Peyer's patch (tissue), 4 donors: ENCODE measurements around the gene CT55.
"Not testable (repeated sequence)": the region's sequence is repeated elsewhere in the genome, so short reads cannot be mapped to it uniquely, and the experiment has no call there.

Experiments
- POLR2A ChIP-seq, 2 donors: fragments of 450-650 bp; IDR thresholded peaks; one replicate each; pipeline ENCODE4 v1.5.1; 2017; ENCODE audit warnings: antibody characterized with exemption in 2 of 2, mild to moderate bottlenecking in 2 of 2, moderate library complexity in 2 of 2
- TF ChIP-seq, protein P1 (sequence below), 6 experiments: fragments of 450-650 bp in 4 of 6; fragments of 200-600 bp in 2 of 6; sonication (generic) in 1 of 6; IDR thresholded peaks; one replicate each; pipeline ENCODE4 v1.5.1; 2017 to 2019; ENCODE audit warnings: antibody characterized with exemption in 6 of 6, mild to moderate bottlenecking in 3 of 6, moderate library complexity in 1 of 6

DNA sequence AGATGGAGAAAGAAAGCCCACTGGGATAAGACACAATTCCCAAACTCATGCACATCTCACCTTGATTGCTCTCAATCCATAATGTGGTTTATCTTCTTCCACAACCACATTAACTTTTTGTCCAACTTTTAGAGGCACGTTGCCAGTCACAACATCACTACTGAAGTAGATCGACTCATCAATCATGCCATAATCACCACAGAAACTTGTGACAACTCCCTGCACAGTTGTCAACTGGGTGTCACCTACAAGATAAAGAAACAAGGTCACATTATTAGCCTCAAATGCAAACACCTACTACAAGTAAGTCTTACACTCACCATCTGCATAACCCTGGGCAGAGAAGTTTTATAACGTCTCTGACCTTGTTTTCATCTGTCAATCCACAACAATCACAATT lies 1.7 kb downstream of the CT55 start:
- TF ChIP-seq, protein P1, sequence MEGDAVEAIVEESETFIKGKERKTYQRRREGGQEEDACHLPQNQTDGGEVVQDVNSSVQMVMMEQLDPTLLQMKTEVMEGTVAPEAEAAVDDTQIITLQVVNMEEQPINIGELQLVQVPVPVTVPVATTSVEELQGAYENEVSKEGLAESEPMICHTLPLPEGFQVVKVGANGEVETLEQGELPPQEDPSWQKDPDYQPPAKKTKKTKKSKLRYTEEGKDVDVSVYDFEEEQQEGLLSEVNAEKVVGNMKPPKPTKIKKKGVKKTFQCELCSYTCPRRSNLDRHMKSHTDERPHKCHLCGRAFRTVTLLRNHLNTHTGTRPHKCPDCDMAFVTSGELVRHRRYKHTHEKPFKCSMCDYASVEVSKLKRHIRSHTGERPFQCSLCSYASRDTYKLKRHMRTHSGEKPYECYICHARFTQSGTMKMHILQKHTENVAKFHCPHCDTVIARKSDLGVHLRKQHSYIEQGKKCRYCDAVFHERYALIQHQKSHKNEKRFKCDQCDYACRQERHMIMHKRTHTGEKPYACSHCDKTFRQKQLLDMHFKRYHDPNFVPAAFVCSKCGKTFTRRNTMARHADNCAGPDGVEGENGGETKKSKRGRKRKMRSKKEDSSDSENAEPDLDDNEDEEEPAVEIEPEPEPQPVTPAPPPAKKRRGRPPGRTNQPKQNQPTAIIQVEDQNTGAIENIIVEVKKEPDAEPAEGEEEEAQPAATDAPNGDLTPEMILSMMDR (IDR thresholded peaks at IDR 0.05), result not testable (repeated sequence)
- not testable (repeated sequence) for TF ChIP-seq POLR2A (IDR thresholded peaks at IDR 0.05)
